ENCODE measurements around the gene LAPTM5.

The LAPTM5 gene

DNA sequence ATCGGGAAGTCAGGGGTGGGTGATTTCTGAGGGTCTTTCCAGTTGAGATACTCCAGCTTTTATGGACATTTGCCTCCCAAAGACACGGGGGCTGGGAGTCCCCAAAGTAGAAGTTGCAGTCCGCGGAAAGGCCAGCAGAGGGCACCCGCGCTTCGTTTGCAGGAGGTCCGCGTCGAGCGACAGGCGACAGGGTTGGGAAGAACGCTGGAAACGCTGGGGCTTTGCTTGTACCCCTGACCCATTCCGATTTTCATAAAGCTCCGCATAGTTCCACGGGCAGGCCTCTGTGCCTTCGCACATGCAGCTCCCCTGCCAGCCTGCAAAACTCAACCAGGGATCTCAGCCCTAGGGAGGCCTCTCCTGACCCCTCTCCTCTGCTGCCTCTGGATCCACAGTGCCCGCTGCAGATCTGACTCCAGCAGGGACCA, 44.2 kb upstream of the LAPTM5 start (continued):
- TF ChIP-seq ZNF138 (tag by site-specific recombination; IDR thresholded peaks at IDR 0.05; ENCODE audit: borderline replicate concordance) (no peak), ZNF677 (tag by site-specific recombination; IDR thresholded peaks at IDR 0.05) (no peak), PRDM1 (tag by site-specific recombination; IDR thresholded peaks at IDR 0.05) (no peak), ZNF391 (tag by site-specific recombination; IDR thresholded peaks at IDR 0.05; ENCODE audit: borderline replicate concordance, low read depth) (no peak), OVOL3 (tag by site-specific recombination; IDR thresholded peaks at IDR 0.05) (no peak), ZNF155 (tag by site-specific recombination; IDR thresholded peaks at IDR 0.05) (no peak), HOXA7 (CRISPR knock-in tag; IDR thresholded peaks at IDR 0.05; ENCODE audit: borderline replicate concordance) (no peak), ZNF433 (tag by site-specific recombination; IDR thresholded peaks at IDR 0.05; ENCODE audit: low read depth) (no peak), ZNF292 (tag by site-specific recombination; IDR thresholded peaks at IDR 0.05; ENCODE audit: borderline replicate concordance, low read depth) (no peak), ZNF311 (tag by site-specific recombination; IDR thresholded peaks at IDR 0.05; ENCODE audit: borderline replicate concordance) (no peak), ZNF624 (tag by site-specific recombination; IDR thresholded peaks at IDR 0.05) (no peak), OSR2 (tag by site-specific recombination; IDR thresholded peaks at IDR 0.05) (no peak), ZNF175 (tag by site-specific recombination; IDR thresholded peaks at IDR 0.05) (no peak), ZNF416 (tag by site-specific recombination; IDR thresholded peaks at IDR 0.05) (no peak), ZBTB8A (tag by site-specific recombination; IDR thresholded peaks at IDR 0.05) (peak; percentile 41; the same call in 1 of the 2 replicates), BCL11B (tag by site-specific recombination; IDR thresholded peaks at IDR 0.05; ENCODE audit: low read depth) (no peak), ZNF664 (tag by site-specific recombination; IDR thresholded peaks at IDR 0.05) (no peak), ZNF549 (tag by site-specific recombination; IDR thresholded peaks at IDR 0.05) (no peak), ZNF302 (tag by site-specific recombination; IDR thresholded peaks at IDR 0.05; ENCODE audit: low read depth) (no peak), ZNF747 (tag by site-specific recombination; IDR thresholded peaks at IDR 0.05) (no peak), ZXDB (tag by site-specific recombination; IDR thresholded peaks at IDR 0.05) (no peak), YY2 (tag by site-specific recombination; IDR thresholded peaks at IDR 0.05) (no peak), ZNF2 (tag by site-specific recombination; IDR thresholded peaks at IDR 0.05) (no peak), YY1 (tag by site-specific recombination; IDR thresholded peaks at IDR 0.05) (no peak), ZBTB48 (tag by site-specific recombination; IDR thresholded peaks at IDR 0.05) (0 out of 2 replicates have a peak, but pooled peaks have one; percentile 11), ZNF184 (tag by site-specific recombination; IDR thresholded peaks at IDR 0.05) (no peak), ZNF660 (tag by site-specific recombination; IDR thresholded peaks at IDR 0.05) (peak; percentile 77), TRIM28 (IDR thresholded peaks at IDR 0.05; ENCODE audit: borderline replicate concordance, low read length) (peak; percentile 90), ZNF776 (tag by site-specific recombination; IDR thresholded peaks at IDR 0.05; ENCODE audit: borderline replicate concordance) (no peak), ZBTB1 (tag by site-specific recombination; IDR thresholded peaks at IDR 0.05) (no peak), EGR2 (tag by site-specific recombination; IDR thresholded peaks at IDR 0.05; ENCODE audit: low read depth) (no peak)
- TF ChIP-seq, protein P1, sequence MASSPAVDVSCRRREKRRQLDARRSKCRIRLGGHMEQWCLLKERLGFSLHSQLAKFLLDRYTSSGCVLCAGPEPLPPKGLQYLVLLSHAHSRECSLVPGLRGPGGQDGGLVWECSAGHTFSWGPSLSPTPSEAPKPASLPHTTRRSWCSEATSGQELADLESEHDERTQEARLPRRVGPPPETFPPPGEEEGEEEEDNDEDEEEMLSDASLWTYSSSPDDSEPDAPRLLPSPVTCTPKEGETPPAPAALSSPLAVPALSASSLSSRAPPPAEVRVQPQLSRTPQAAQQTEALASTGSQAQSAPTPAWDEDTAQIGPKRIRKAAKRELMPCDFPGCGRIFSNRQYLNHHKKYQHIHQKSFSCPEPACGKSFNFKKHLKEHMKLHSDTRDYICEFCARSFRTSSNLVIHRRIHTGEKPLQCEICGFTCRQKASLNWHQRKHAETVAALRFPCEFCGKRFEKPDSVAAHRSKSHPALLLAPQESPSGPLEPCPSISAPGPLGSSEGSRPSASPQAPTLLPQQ (tag by site-specific recombination; IDR thresholded peaks at IDR 0.05): no peak
- TF ChIP-seq, protein P2, sequence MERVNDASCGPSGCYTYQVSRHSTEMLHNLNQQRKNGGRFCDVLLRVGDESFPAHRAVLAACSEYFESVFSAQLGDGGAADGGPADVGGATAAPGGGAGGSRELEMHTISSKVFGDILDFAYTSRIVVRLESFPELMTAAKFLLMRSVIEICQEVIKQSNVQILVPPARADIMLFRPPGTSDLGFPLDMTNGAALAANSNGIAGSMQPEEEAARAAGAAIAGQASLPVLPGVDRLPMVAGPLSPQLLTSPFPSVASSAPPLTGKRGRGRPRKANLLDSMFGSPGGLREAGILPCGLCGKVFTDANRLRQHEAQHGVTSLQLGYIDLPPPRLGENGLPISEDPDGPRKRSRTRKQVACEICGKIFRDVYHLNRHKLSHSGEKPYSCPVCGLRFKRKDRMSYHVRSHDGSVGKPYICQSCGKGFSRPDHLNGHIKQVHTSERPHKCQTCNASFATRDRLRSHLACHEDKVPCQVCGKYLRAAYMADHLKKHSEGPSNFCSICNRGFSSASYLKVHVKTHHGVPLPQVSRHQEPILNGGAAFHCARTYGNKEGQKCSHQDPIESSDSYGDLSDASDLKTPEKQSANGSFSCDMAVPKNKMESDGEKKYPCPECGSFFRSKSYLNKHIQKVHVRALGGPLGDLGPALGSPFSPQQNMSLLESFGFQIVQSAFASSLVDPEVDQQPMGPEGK (tag by site-specific recombination; IDR thresholded peaks at IDR 0.05): 0 out of 2 replicates have a peak, but pooled peaks have one; percentile 1
- TF ChIP-seq, protein P3, sequence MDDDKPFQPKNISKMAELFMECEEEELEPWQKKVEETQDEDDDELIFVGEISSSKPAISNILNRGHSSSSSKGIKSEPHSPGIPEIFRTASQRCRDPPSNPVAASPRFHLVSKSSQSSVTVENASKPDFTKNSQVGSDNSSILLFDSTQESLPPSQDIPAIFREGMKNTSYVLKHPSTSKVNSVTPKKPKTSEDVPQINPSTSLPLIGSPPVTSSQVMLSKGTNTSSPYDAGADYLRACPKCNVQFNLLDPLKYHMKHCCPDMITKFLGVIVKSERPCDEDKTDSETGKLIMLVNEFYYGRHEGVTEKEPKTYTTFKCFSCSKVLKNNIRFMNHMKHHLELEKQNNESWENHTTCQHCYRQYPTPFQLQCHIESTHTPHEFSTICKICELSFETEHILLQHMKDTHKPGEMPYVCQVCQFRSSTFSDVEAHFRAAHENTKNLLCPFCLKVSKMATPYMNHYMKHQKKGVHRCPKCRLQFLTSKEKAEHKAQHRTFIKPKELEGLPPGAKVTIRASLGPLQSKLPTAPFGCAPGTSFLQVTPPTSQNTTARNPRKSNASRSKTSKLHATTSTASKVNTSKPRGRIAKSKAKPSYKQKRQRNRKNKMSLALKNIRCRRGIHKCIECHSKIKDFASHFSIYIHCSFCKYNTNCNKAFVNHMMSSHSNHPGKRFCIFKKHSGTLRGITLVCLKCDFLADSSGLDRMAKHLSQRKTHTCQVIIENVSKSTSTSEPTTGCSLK (tag by site-specific recombination; IDR thresholded peaks at IDR 0.05): no peak
- TF ChIP-seq, protein P4, sequence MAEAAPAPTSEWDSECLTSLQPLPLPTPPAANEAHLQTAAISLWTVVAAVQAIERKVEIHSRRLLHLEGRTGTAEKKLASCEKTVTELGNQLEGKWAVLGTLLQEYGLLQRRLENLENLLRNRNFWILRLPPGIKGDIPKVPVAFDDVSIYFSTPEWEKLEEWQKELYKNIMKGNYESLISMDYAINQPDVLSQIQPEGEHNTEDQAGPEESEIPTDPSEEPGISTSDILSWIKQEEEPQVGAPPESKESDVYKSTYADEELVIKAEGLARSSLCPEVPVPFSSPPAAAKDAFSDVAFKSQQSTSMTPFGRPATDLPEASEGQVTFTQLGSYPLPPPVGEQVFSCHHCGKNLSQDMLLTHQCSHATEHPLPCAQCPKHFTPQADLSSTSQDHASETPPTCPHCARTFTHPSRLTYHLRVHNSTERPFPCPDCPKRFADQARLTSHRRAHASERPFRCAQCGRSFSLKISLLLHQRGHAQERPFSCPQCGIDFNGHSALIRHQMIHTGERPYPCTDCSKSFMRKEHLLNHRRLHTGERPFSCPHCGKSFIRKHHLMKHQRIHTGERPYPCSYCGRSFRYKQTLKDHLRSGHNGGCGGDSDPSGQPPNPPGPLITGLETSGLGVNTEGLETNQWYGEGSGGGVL (tag by site-specific recombination; IDR thresholded peaks at IDR 0.05): no peak

Measured in HEK293 (cell line).